AG04450 (cell line): ENCODE measurements around the gene EXT2. TPM values are rescaled to one million over a fixed set of nuclear protein-coding genes. Genes with fewer than 3 reads are reported as not detected.

ENCODE experiments used
- CTCF ChIA-PET: fragments of 300-600, 350-600 bp; formaldehyde crosslinking; extraction: SDS; loops from one replicate; lab custom pipeline; 2022; ENCODE audit warnings: antibody characterized with exemption, inconsistent platforms; lab: Charles Lee
- POLR2A ChIA-PET: fragments of 350-600 bp; formaldehyde crosslinking; extraction: SDS; loops from one replicate; lab custom pipeline; 2021; ENCODE audit warnings: antibody characterized with exemption, inconsistent platforms; lab: Yijun Ruan, JAX
- DNase-seq: peaks from one replicate; pipeline ENCODE4 v3.0.0-alpha.2; 2011; ENCODE audit warnings: low read depth, low spot score
- H3K27ac ChIP-seq: one replicate; pipeline ENCODE4 v1.5.1; 2012; ENCODE audit warnings: low read depth, low read length, control low read depth
- H3K27me3 ChIP-seq: one replicate; pipeline ENCODE4 v1.6.0; 2012; ENCODE audit warnings: low read length; ENCODE audit not compliant: control insufficient read depth, insufficient read depth
- H3K4me3 ChIP-seq: 2 replicates; pipeline ENCODE4 v1.5.1; 2011; ENCODE audit warnings: mild to moderate bottlenecking, low read depth, low read length, control low read depth
- H3K9me3 ChIP-seq: 2 replicates; pipeline ENCODE4 v1.5.1; 2012; ENCODE audit warnings: low read length; ENCODE audit not compliant: control insufficient read depth, insufficient read depth
- polyA plus RNA-seq: library from polyadenylated mRNA; depleted of rRNA; stranded (reverse); fragments of >200 nt; gene quantifications from 2 replicates; pipeline ENCODE4 v1.2.3, GENCODE V29; 2011
- TF ChIP-seq, protein P1 (sequence below): IDR thresholded peaks from 2 replicates; pipeline ENCODE4 v1.5.1; 2011; ENCODE audit warnings: low read depth, low read length, control low read depth, inconsistent platforms

Gene EXT2
- polyA plus RNA-seq, 1 experiment: 138 TPM

- CTCF ChIA-PET: no interaction called here
- no peaks in the 10 kb centered on the region for H3K9me3 ChIP-seq
- DNase-seq: no peak
- H3K27ac ChIP-seq: no peak overlapping the region
- TF ChIP-seq, protein P1, sequence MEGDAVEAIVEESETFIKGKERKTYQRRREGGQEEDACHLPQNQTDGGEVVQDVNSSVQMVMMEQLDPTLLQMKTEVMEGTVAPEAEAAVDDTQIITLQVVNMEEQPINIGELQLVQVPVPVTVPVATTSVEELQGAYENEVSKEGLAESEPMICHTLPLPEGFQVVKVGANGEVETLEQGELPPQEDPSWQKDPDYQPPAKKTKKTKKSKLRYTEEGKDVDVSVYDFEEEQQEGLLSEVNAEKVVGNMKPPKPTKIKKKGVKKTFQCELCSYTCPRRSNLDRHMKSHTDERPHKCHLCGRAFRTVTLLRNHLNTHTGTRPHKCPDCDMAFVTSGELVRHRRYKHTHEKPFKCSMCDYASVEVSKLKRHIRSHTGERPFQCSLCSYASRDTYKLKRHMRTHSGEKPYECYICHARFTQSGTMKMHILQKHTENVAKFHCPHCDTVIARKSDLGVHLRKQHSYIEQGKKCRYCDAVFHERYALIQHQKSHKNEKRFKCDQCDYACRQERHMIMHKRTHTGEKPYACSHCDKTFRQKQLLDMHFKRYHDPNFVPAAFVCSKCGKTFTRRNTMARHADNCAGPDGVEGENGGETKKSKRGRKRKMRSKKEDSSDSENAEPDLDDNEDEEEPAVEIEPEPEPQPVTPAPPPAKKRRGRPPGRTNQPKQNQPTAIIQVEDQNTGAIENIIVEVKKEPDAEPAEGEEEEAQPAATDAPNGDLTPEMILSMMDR: no peak
- no peaks in the 10 kb centered on the region for H3K27me3 ChIP-seq
- H3K4me3 ChIP-seq: no peak overlapping the region
- POLR2A ChIA-PET: no interaction called here
These were observed 160.1 kb downstream of the EXT2 start for GRCh38 chr11:44255406-44256071.

DNA sequence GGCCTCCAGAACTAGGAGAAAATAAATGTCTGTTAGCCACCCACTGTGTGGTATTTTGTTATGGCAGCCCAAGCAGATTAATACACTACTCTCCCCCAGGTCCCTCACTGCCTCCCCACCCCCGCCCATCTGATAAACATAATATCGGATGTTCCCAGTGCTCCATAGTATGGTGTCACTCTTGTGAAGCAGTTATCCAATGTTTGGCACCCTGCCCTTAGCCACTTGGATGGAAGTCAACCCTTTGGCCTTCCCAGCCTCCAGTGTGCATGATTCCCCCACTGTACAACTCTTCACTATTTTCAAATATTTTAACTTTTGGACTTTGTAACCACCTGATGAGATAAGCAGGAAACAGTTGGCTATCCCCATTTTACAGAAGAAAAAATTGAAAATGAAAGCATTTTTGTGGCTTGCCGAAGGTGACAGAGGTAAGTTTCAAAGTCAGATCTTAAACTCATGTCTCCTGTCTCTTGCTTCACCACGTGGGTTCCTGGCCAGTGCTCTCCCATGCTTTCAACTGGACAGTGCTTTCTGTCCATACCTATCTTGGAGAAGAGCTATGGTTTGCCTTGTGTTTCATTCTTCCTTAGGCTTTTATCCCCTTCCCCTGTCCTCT is 161.3 kb downstream of the EXT2 start:
- Histone ChIP-seq H3K27me3 (no peaks in the 10 kb centered on the region), H3K4me3 (no peak overlapping the region), H3K27ac (no peak overlapping the region), H3K9me3 (no peaks in the 10 kb centered on the region)
- ChIA-PET POLR2A (no interaction called here), CTCF (no interaction called here)
- TF ChIP-seq, protein P1: no peak
- no peak for DNase-seq

DNA sequence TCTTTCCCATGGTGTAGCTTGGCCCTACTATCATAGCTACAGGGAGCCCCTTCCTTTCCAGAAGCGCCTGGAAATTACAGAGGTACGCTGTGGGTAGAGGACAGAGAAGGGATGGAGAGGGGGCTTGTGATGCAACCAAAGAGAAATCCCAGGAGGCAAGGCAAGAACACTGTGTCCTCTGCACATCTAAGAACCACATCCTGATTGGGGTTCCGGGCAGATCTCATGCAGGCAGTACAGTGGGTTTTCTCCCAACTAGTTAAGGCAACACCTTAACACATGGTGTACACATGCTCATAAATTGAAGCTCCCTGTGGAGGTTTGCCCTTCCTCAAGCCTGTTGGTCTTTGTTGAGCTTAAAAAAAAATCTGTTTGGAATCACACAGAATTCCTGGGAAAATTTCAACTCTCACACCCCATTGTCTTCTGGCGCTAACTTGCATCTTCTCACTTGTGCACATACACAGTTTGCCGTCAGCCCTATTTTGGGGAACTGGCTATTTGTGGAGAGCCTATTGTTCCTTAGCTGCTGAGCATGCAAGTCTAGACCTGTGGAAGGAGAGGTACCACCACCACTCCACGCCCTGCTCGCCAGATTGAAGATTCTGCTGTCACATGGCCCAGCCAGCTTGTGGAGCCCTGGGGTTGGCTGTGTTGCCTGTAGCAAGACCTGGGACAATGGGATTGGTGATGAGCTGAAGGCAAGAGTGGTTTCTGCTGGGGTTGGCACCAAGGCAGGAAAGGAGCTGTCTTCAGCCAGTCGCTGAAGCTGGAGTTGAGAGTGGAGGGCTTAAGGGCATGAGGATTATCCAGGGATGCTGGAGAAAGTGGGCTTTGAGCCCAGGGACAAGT is 162.1 kb downstream of the EXT2 start:
- H3K27me3 ChIP-seq: no peaks in the 10 kb centered on the region
- no peak overlapping the region for H3K4me3 ChIP-seq
- POLR2A ChIA-PET: interaction anchor here (0.5 to 0.6 kb wide), 2 partner anchors 14 to 267 kb away, joined by 4 to 11 read pairs; no protein-coding TSS in a partner anchor
- CTCF ChIA-PET: interaction anchor here (0.5 to 0.8 kb wide), 2 partner anchors 14 to 124 kb away, joined by 3 to 4 read pairs; no protein-coding TSS in a partner anchor
- no peak for DNase-seq
- no peaks in the 10 kb centered on the region for H3K9me3 ChIP-seq
- TF ChIP-seq, protein P1: no peak
- H3K27ac ChIP-seq: no peak overlapping the region

GRCh38 chr11:44258190-44258489 is 162.7 kb downstream of the EXT2 start:
- CTCF ChIA-PET: interaction anchor here (0.8 kb wide), 1 partner anchor 125 kb away, joined by 4 read pairs; no protein-coding TSS in a partner anchor
- Histone ChIP-seq H3K27me3 (no peaks in the 10 kb centered on the region), H3K9me3 (no peaks in the 10 kb centered on the region; the same call in 1 of the 2 replicates), H3K4me3 (no peak overlapping the region), H3K27ac (no peak overlapping the region)
- TF ChIP-seq, protein P1: no peak
- POLR2A ChIA-PET: interaction anchor here (0.6 kb wide), 1 partner anchor 14 kb away, joined by 11 read pairs; no protein-coding TSS in a partner anchor
- no peak for DNase-seq
